Stimulated activated CD8-positive, alpha-beta memory T cell treated with anti-CD3 and anti-CD28 coated beads, Interleukin-2, amount 100 ng/mL, for 1 hour (primary cell): ENCODE data around the gene HINT2.

Experiments used
- DNase-seq, 2 donors: peaks; one replicate each; pipeline ENCODE4 v3.0.0-alpha.2; 2020; ENCODE audit warnings: low read depth in 2 of 2

Gene HINT2

GRCh38 chr9:35814841-35815543 lies at the start of gene HINT2:
TSS of gene HINT2 (minus strand) at chr9:35815042. CDS start at chr9:35814979, 63 bp downstream.
- DNase-seq, result peak; percentile 91 to 95

DNA sequence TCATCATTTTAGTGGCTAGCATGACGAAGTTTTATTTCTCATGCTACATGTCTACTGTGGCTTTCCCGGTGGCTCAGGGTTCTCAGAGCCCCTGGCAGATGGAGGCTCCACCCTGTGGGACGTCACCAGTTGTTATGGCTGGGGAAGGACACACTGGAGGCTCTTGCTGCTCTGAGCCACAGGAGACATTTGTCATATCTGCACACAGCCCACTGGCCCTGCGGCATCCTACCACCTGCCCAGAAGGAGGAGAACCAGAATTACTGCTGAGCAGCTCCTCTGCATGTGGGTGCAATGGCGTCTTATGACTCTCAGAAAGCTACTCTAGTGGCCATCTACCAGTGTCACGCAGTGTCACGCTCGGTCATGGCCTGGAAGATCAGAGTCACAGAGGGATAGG lies 48.7 kb upstream of the HINT2 start:
- DNase-seq, result no peak

DNA sequence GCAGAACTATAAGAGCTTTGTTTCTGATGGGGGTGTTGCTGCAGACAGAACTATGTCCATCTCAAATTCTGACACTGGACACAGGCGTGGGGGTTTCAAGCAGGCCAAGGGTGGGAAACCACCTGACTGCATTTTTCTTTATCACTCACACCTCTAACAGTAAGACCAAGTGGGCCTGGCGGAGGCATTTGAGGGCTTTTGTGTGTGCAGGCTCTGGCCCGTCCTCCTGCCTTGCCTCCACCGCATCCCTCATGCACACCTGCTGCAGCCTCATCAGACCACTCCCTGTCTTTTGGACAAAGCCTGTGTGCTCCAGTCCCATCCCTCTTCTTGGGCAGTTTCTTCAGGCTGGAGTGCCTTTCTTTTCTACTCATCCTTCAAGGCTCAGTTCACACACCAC lies 47.5 kb upstream of the HINT2 start:
- no peak for DNase-seq

GRCh38 chr9:35861161-35861897 lies 46.5 kb upstream of the HINT2 start:
- no peak for DNase-seq

DNA sequence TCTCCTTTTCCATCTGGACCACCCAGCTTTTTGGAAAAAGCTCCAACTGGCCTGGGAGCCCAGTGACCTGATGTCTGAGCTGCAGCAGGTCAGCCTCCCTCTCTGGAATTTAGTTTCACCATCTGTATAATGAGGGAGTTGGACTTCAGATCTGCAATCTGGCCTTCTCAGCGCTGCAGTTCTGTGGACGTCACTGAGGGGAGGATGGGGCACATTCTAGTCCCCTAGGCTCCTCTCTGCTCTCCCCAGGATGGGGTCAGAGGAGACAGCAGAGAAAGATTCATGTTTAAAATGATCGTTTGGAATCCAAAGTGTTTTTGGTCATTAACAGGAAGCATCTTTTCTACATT lies 45.1 kb upstream of the HINT2 start:
- no peak for DNase-seq

GRCh38 chr9:35859310-35859989 lies 44.6 kb upstream of the HINT2 start:
- DNase-seq, result no peak

DNA sequence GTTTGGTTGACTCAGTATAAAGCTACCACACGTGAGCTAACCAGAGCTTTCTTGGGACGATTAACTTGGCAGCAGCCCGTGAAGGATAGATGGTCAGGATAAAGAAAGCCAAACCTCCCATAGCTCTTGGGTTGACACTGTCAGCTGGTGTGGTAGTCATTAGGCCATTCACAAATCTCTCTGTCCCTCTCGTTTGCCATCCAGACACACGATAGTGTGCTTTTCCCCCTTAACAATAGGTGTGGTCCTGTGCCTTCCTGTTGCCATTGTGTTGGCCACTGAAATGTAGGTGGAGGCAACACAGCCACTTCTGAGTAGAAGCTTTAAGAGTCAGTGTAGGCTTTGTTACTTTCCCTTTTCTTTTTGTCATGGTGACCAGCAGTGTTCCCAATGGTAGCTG lies 43.6 kb upstream of the HINT2 start:
- DNase-seq, result no peak

- no peak for DNase-seq
These were observed 42.0 kb upstream of the HINT2 start for GRCh38 chr9:35856882-35857281.

- no peak for DNase-seq
These were observed 41.4 kb upstream of the HINT2 start for GRCh38 chr9:35856206-35856605.

GRCh38 chr9:35854091-35854762 lies 39.4 kb upstream of the HINT2 start:
- no peak for DNase-seq

DNA sequence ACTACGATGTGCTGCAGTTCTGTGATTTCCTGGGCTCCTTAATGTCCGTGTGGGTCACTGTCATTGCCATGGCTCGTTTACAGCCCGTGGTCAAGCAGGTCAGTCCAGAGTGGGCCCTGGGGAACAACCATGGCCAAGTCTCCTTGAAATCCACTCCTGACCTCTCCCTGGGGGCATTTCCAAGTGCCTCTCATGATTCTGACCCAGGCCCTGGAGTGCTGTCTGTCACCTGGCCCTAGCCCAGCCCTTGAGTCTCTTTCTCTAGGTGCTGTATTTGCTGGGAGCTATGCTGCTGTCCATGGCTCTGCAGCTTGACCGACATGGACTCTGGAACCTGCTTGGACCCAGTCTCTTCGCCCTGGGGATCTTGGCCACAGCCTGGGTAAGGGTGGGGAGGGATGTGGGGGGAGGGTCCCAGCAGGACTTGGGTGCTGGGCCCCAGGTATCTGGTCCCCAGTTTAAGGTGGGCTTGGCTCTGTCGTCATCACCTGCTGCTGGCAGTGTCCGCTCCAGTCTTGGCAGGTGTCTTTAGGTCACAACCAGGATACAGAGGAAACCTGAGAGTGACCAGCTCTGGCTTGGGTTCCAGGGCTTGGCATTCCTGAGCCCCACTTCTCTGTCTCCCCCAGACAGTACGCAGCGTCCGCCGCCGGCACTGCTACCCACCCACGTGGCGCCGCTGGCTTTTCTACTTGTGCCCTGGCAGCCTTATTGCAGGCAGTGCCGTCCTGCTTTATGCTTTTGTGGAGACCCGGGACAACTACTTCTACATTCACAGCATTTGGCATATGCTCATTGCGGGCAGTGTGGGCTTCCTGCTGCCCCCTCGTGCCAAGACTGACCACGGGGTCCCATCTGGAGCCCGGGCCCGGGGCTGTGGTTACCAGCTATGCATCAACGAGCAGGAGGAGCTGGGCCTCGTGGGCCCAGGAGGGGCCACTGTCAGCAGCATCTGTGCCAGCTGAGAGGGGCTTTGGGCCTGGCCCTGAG lies 38.3 kb upstream of the HINT2 start:
- DNase-seq, result no peak

DNA sequence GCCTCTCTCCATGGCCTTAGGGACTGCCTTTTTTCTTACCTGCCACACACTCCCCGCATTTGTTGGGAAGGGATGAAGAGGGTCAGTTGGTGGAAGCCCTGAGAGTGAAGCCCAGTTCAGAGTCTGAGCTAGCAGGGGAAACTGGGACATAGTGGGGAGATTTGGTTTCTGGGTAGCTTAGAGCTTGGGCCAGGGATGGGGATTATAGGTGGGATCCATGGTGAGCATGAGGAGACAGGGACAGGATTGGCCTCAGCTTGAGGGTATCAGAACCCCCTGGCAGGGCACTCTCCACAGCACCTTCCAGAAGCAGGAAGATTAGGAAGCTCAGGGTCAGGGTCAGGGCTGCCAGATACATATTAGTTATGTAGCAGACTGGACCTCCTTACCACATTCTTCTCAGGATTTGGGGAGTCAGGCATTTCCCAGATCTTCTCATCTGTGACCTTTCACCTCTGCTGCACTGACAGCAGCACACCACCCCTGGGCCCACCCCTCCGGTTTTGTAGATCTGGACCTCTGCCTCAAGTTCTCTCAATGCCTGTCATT lies 37.5 kb upstream of the HINT2 start:
- DNase-seq, result no peak

GRCh38 chr9:35847792-35848572 lies 33.1 kb upstream of the HINT2 start:
- no peak for DNase-seq

DNA sequence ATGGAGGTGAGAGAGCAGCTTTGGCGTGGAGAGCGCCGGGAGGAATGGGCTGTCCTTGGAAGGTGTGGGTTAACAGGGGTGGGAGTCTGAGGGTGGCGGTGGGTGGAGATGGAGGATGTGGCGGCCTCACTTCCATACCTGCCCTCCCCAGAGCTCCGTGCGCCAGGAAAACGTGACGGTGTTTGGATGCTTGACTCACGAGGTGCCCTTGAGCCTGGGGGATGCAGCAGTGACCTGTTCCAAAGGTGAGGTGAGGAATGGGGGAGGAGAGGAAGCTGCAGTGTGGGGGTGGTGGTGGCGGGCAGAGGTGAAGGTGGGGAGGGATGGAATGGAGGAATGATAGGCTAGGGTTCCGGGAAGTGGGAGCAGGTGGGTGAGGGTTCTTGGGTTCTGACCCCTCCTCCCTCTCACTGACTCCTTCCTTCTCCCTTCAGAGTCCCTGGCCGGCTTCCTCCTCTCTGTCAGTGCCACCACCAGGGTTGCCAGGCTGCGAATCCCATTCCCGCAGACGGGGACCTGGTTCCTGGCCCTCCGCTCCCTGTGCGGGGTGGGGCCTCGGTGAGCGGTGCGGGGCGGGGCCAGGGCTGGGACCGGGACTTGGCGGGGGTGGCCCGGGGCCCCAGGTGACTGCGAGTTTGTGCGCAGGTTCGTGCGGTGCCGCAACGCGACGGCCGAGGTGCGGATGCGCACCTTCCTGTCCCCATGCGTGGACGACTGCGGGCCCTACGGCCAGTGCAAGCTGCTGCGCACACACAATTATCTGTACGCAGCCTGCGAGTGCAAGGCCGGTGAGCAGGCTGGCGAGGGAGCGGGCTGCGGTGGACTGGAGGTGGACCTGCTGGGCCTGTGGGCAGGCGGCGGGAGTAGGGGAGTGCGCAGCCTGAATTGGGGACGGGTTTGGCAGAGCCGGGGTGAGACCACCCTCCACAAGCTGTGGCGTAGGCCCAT lies 31.3 kb upstream of the HINT2 start:
- DNase-seq, result no peak

DNA sequence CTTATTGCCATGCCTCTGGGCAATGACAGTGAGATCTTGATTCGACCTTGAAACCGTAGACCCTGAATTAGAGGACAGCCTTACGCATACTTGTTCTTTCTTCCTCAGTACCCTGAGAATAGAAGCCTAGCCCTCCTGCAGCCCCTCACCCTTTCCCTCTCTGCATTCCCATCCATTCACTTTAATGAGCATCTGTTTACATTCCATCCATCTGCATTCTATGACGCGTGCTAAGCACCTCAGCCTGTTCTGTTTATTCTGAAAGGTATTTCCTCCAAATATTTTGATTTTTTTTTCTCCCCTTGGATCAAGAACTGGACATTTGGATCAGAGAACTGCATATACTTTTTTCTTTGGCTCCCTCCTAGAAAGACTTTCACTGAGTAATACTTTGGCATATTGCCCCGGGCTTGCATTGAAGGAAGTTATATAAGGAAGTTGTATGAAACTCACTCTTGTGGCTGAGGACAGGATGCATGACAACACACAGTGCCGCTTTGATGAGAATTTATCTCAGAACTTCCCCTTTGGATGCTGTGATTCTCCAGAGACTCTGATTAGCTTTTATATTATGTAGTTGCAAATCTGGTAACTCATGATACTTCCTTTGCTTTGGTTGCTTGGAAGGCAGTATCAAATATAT lies 29.9 kb upstream of the HINT2 start:
- DNase-seq, result no peak

GRCh38 chr9:35842795-35843194 lies 28.0 kb upstream of the HINT2 start:
- DNase-seq, result no peak

DNA sequence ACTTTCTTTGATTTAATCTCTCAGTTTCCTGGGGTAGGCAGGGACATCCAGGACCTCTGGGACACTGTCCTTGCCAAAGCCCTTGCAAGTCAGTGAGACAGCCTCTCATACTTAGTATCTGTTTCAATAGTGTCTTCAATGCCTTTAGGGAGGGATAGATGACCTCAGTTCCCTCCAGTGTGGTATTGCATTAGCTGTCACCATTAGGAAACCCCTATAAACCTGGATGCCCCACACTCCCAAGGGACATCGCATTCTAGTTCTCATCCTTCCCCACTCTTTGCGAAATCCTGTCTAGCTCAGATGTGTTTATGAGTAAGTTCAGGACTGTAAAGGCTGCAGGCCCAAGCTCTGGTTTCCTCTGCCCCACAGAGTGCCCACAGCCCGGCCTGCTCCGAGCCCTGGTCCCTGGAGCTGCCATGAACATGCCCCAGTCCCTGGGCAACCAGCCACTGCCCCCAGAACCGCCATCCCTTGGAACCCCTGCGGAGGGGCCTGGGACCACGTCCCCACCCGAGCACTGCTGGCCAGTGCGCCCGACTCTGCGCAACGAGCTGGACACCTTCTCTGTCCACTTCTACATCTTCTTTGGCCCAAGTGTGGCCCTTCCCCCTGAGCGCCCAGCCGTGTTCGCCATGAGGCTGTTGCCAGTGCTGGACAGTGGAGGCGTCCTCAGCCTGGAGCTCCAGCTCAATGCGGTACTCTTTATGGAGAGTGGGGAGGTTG lies 27.3 kb upstream of the HINT2 start:
- DNase-seq, result no peak

DNA sequence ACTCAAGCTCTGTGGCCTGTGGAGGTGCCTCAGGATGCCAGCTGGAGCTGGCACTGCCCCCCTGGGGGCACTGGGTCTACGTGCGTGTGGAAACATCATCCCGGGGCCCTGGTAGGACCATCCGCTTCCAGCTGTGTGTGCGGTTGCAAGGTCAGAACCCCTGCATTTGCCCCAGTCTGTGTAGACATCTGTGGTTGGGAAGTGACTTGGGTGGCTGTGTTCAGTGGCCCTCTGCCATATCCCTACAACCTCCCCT lies 26.7 kb upstream of the HINT2 start:
- DNase-seq, result no peak
